ENCODE data around the gene ZNF556.

Gene ZNF556

DNA sequence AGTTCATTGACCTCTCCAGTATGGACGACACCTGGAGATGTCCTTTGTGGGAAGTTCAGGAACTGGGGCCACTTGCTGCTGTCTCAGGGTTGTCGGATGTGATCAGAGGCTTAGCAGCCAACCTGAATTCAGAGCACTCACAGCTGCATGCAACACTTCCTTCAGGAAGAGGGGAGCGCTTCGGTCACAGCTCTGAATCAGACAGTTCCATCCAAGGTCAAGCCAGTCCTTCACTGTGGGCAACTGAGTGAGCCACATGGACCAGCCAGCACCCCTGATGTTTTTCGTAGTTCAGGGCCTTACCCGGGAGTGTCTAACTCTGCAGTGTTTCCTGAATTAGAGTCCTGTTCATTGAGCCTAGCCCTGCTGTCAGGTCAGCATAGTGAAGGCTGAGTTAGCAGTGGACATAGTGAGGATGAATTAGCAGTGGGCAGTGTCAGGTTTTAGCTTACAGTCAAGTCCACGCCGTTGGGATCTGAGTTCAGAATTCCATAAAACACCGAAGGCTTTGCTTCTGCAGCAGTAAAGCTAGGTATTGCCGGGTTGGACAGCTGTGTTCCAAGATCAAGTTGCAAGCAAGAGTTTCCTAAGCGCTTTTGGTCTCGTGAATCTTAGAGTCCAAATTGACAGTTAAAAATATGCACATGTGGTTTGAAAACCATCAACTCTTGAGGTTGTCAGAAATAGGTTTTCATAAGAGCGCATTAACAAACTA is 20.8 kb upstream of the ZNF556 start:
- no peak overlapping the region for H2AFZ ChIP-seq (ENCODE audit: low read depth, low read length)
- H3K27me3 ChIP-seq (ENCODE audit: insufficient read depth, low read length, poor library complexity) = no peaks in the 10 kb centered on the region
- no peak overlapping the region for H3K9ac ChIP-seq (ENCODE audit: low read depth, low read length)
- TF ChIP-seq, protein P1, sequence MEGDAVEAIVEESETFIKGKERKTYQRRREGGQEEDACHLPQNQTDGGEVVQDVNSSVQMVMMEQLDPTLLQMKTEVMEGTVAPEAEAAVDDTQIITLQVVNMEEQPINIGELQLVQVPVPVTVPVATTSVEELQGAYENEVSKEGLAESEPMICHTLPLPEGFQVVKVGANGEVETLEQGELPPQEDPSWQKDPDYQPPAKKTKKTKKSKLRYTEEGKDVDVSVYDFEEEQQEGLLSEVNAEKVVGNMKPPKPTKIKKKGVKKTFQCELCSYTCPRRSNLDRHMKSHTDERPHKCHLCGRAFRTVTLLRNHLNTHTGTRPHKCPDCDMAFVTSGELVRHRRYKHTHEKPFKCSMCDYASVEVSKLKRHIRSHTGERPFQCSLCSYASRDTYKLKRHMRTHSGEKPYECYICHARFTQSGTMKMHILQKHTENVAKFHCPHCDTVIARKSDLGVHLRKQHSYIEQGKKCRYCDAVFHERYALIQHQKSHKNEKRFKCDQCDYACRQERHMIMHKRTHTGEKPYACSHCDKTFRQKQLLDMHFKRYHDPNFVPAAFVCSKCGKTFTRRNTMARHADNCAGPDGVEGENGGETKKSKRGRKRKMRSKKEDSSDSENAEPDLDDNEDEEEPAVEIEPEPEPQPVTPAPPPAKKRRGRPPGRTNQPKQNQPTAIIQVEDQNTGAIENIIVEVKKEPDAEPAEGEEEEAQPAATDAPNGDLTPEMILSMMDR (IDR thresholded peaks at IDR 0.05; ENCODE audit: borderline replicate concordance, extremely low read depth, low read length, poor library complexity, severe bottlenecking) = no peak
- no peak for TF ChIP-seq EZH2 (IDR thresholded peaks at IDR 0.05; ENCODE audit: borderline replicate concordance, low read depth, low read length, severe bottlenecking)
- H3K4me3 ChIP-seq (ENCODE audit: low read depth in 1 of 2, low read length in 2 of 2) = no peak overlapping the region
- no peak overlapping the region for H3K4me2 ChIP-seq (ENCODE audit: insufficient read depth, low read length)
- ATAC-seq (ENCODE audit: insufficient read depth, low read depth) (no peak), DNase-seq (no peak)
- H3K9me3 ChIP-seq (ENCODE audit: insufficient read depth, low read length, severe bottlenecking) = peaks cover 9% of the 10 kb centered on the region
- peaks cover 80% of the 10 kb centered on the region for H3K79me2 ChIP-seq (ENCODE audit: insufficient read depth, low read length)
- H4K20me1 ChIP-seq (ENCODE audit: insufficient read depth, low read length) = peaks cover 15% of the 10 kb centered on the region
- H3K36me3 ChIP-seq (ENCODE audit: insufficient read depth, low read length) = peaks cover 30% of the 10 kb centered on the region
- H3K4me1 ChIP-seq (ENCODE audit: insufficient read depth, low read length) = peaks cover 21% of the 10 kb centered on the region
- H3K27ac ChIP-seq (ENCODE audit: low read length) = no peak overlapping the region

DNA sequence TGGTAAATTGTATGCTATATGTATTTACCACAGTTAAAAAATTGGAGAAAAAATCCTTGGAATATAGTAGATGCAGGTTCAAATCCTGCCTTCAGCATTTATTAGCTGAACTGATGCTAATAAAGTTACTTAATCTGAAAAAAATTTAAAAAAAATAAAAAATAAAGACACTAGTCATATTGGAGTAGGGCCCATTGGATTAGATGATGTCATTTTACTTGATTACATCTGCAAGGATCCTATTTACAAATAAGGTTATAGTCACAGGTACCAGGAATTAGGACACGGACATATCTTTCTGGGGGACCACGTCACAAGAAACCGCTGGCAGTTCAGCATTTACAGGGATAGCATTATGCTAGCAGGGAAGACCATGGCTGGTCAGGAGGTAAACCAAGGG is 19.6 kb upstream of the ZNF556 start:
- no peak for ATAC-seq (ENCODE audit: insufficient read depth, low read depth)
- H3K4me3 ChIP-seq (ENCODE audit: low read depth in 1 of 2, low read length in 2 of 2) = no peak overlapping the region
- no peak overlapping the region for H3K27ac ChIP-seq (ENCODE audit: low read length)
- no peak overlapping the region for H2AFZ ChIP-seq (ENCODE audit: low read depth, low read length)
- H3K79me2 ChIP-seq (ENCODE audit: insufficient read depth, low read length) = peaks cover 70% of the 10 kb centered on the region
- no peak overlapping the region for H3K4me2 ChIP-seq (ENCODE audit: insufficient read depth, low read length)
- no peak for DNase-seq
- H3K4me1 ChIP-seq (ENCODE audit: insufficient read depth, low read length) = peaks cover 14% of the 10 kb centered on the region
- H3K27me3 ChIP-seq (ENCODE audit: insufficient read depth, low read length, poor library complexity) = no peaks in the 10 kb centered on the region
- H3K9ac ChIP-seq (ENCODE audit: low read depth, low read length) = no peak overlapping the region
- peaks cover 7% of the 10 kb centered on the region for H4K20me1 ChIP-seq (ENCODE audit: insufficient read depth, low read length)
- peaks cover 17% of the 10 kb centered on the region for H3K9me3 ChIP-seq (ENCODE audit: insufficient read depth, low read length, severe bottlenecking)
- peaks cover 42% of the 10 kb centered on the region for H3K36me3 ChIP-seq (ENCODE audit: insufficient read depth, low read length)
- TF ChIP-seq, protein P1 (IDR thresholded peaks at IDR 0.05; ENCODE audit: borderline replicate concordance, extremely low read depth, low read length, poor library complexity, severe bottlenecking) = no peak
- no peak for TF ChIP-seq EZH2 (IDR thresholded peaks at IDR 0.05; ENCODE audit: borderline replicate concordance, low read depth, low read length, severe bottlenecking)

DNA sequence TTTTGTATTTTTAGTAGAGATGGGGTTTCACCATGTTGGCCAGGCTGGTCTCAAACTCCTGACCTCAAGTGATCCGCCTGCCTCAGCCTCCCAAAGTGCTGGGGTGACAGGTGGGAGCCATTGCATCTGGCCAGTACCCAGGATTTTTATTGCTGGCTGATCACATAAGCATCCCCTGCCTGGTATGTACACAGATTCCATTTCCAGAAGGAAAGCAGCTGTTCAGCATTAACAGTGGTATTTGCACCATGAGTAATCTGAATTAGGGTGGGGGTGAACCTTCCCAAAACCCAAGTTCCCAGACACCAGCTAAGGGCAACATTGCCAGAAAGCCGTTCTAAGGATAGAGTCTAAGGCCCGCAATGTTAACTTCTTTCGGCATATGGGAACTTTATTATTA is 18.5 kb upstream of the ZNF556 start:
- TF ChIP-seq EZH2 (IDR thresholded peaks at IDR 0.05; ENCODE audit: borderline replicate concordance, low read depth, low read length, severe bottlenecking) = no peak
- TF ChIP-seq, protein P1 (IDR thresholded peaks at IDR 0.05; ENCODE audit: borderline replicate concordance, extremely low read depth, low read length, poor library complexity, severe bottlenecking) = no peak
- peaks cover 53% of the 10 kb centered on the region for H3K36me3 ChIP-seq (ENCODE audit: insufficient read depth, low read length)
- H3K27me3 ChIP-seq (ENCODE audit: insufficient read depth, low read length, poor library complexity) = no peaks in the 10 kb centered on the region
- peaks cover 4% of the 10 kb centered on the region for H4K20me1 ChIP-seq (ENCODE audit: insufficient read depth, low read length)
- H3K4me3 ChIP-seq (ENCODE audit: low read depth in 1 of 2, low read length in 2 of 2) = no peak overlapping the region
- peaks cover 3% of the 10 kb centered on the region; the same call in 1 of the 2 replicates for H3K4me1 ChIP-seq (ENCODE audit: insufficient read depth, low read length)
- H3K9ac ChIP-seq (ENCODE audit: low read depth, low read length) = no peak overlapping the region
- H3K27ac ChIP-seq (ENCODE audit: low read length) = no peak overlapping the region
- peaks cover 59% of the 10 kb centered on the region for H3K79me2 ChIP-seq (ENCODE audit: insufficient read depth, low read length)
- ATAC-seq (ENCODE audit: insufficient read depth, low read depth) (no peak), DNase-seq (no peak)
- no peak overlapping the region for H2AFZ ChIP-seq (ENCODE audit: low read depth, low read length)
- no peak overlapping the region for H3K4me2 ChIP-seq (ENCODE audit: insufficient read depth, low read length)
- peaks cover 28% of the 10 kb centered on the region for H3K9me3 ChIP-seq (ENCODE audit: insufficient read depth, low read length, severe bottlenecking)

All from DND-41 (cell line).